ENCODE results near the gene DUSP3. TPM values are rescaled to one million over a fixed set of nuclear protein-coding genes. Genes with fewer than 3 reads are reported as not detected.

The DUSP3 gene
- total and polyA plus RNA-seq, 2 donors (not counting 1 experiment from before 2014, with no cell fraction given) = 8.9 to 18.2 TPM

DNA sequence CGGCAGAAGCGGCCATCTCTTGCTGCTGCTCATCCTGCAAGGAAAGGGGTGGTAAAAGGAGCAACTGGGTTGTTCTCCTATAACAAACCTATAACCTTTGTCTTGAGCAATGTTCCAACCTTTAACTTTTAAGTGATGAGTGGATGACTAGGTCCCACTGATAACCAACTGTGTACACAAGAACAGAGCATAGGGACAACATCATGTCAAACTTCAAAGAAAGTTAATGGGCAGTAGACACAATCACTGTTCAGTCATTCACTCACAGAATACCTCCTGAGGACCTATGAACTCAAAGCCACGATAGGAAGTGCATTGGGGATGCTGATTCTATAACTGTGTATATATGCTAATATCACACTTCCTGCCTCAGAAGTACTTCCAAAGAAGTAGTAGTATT, 23.1 kb upstream of the DUSP3 start:
- peaks cover 0 to 5% (median 2%) of the 10 kb centered on the region in 3 donors for H3K9me3 ChIP-seq (ENCODE audit: control extremely low read depth in 1 of 3, control insufficient read depth in 2 of 3, insufficient read depth in 1 of 3, low read length in 2 of 3)
- H3K27me3 ChIP-seq (replicated peaks in 1 of 4; ENCODE audit: control extremely low read depth in 1 of 4, control insufficient read depth in 3 of 4, insufficient read depth in 4 of 4, low read length in 3 of 4) = peaks cover 0 to 8% (median 7%) of the 10 kb centered on the region in 4 experiments
- no peak overlapping the region for H3K27ac Mint-ChIP-seq
- H3K4me1 Mint-ChIP-seq = no peaks in the 10 kb centered on the region
- ChIA-PET POLR2A (no interaction called here), CTCF (no interaction called here)
- intact Hi-C loops (cut with micrococcal nuclease) = no loop called here
- TF ChIP-seq, protein P1, sequence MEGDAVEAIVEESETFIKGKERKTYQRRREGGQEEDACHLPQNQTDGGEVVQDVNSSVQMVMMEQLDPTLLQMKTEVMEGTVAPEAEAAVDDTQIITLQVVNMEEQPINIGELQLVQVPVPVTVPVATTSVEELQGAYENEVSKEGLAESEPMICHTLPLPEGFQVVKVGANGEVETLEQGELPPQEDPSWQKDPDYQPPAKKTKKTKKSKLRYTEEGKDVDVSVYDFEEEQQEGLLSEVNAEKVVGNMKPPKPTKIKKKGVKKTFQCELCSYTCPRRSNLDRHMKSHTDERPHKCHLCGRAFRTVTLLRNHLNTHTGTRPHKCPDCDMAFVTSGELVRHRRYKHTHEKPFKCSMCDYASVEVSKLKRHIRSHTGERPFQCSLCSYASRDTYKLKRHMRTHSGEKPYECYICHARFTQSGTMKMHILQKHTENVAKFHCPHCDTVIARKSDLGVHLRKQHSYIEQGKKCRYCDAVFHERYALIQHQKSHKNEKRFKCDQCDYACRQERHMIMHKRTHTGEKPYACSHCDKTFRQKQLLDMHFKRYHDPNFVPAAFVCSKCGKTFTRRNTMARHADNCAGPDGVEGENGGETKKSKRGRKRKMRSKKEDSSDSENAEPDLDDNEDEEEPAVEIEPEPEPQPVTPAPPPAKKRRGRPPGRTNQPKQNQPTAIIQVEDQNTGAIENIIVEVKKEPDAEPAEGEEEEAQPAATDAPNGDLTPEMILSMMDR (IDR thresholded peaks at IDR 0.05) = no peak
- TF ChIP-seq EZH2 (IDR thresholded peaks at IDR 0.05; ENCODE audit: borderline replicate concordance, insufficient read depth, low read depth, low read length, poor library complexity, severe bottlenecking) = no peak
- H2AFZ ChIP-seq (ENCODE audit: insufficient read depth, low read depth, low read length, poor library complexity, severe bottlenecking) = no peak overlapping the region
- H3K27ac ChIP-seq (ENCODE audit: low read length in 2 of 2) = no peak overlapping the region
- H4K20me1 ChIP-seq (ENCODE audit: control insufficient read depth, insufficient read depth, low read length, poor library complexity, severe bottlenecking) = no peaks in the 10 kb centered on the region
- H3K9ac ChIP-seq (ENCODE audit: low read length) = no peak overlapping the region
- WGBS (ENCODE audit: insufficient coverage) = no CpG with 5 or more reads among the region's 3 CpGs
- H3K9me3 Mint-ChIP-seq (ENCODE audit: insufficient read depth) = peaks cover 2% of the 10 kb centered on the region
- H3K79me2 ChIP-seq (ENCODE audit: control insufficient read depth, insufficient read depth, low read length) = no peaks in the 10 kb centered on the region
- ATAC-seq (ENCODE audit: low read depth) (no peak), DNase-seq (no peak)
- no peak overlapping the region for H3K4me3 Mint-ChIP-seq
- H3K4me3 ChIP-seq (ENCODE audit: control extremely low read depth in 1 of 5, extremely low read depth in 1 of 5, insufficient read depth in 1 of 5, low read depth in 2 of 5, low read length in 4 of 5) = no peak overlapping the region
- no peaks in the 10 kb centered on the region for H3K4me1 ChIP-seq (ENCODE audit: control insufficient read depth in 2 of 2, insufficient read depth in 2 of 2, low read length in 2 of 2)
- no peak overlapping the region for H3K4me2 ChIP-seq (replicated peaks; ENCODE audit: low read depth, low read length, poor library complexity, severe bottlenecking)
- no peaks in the 10 kb centered on the region for H3K36me3 ChIP-seq (replicated peaks in 1 of 2; ENCODE audit: control extremely low read depth in 1 of 2, control insufficient read depth in 1 of 2, extremely low read depth in 1 of 2, insufficient read depth in 2 of 2, low read length in 1 of 2)
- H3K27me3 Mint-ChIP-seq = peaks cover 41% of the 10 kb centered on the region

DNA sequence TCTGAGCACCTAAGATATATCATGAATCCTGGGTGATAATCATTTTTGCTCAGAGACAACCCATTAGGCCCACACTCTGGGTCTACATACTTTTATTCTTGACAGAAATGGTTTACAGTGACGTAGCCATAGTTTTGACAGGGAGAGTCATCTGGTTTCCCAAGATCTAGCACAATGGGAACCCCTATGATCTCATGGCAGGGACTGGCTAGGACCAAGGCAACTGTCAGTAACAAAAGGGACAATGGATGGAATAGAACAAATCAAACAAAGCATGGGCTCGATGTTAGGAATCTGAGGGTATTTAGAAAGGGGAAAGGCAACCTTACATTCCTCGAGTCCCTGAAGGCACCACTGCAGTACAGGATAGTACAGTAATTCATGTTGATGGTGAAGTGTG, 22.0 kb upstream of the DUSP3 start:
- Mint-ChIP-seq H3K4me1 (no peaks in the 10 kb centered on the region), H3K27me3 (peaks cover 40% of the 10 kb centered on the region), H3K27ac (no peak overlapping the region), H3K9me3 (ENCODE audit: insufficient read depth) (peaks cover 2% of the 10 kb centered on the region), H3K4me3 (no peak overlapping the region)
- TF ChIP-seq, protein P1 (IDR thresholded peaks at IDR 0.05) = no peak
- no peak for TF ChIP-seq EZH2 (IDR thresholded peaks at IDR 0.05; ENCODE audit: borderline replicate concordance, insufficient read depth, low read depth, low read length, poor library complexity, severe bottlenecking)
- POLR2A ChIA-PET = no interaction called here
- no peak overlapping the region for H3K4me3 ChIP-seq (ENCODE audit: control extremely low read depth in 1 of 5, extremely low read depth in 1 of 5, insufficient read depth in 1 of 5, low read depth in 2 of 5, low read length in 4 of 5)
- H3K27ac ChIP-seq (ENCODE audit: low read length in 2 of 2) = no peak overlapping the region
- H3K4me1 ChIP-seq (ENCODE audit: control insufficient read depth in 2 of 2, insufficient read depth in 2 of 2, low read length in 2 of 2) = no peaks in the 10 kb centered on the region
- H3K79me2 ChIP-seq (ENCODE audit: control insufficient read depth, insufficient read depth, low read length) = no peaks in the 10 kb centered on the region
- H3K9ac ChIP-seq (ENCODE audit: low read length) = no peak overlapping the region
- CTCF ChIA-PET = no interaction called here
- H2AFZ ChIP-seq (ENCODE audit: insufficient read depth, low read depth, low read length, poor library complexity, severe bottlenecking) = no peak overlapping the region
- H3K36me3 ChIP-seq (replicated peaks in 1 of 2; ENCODE audit: control extremely low read depth in 1 of 2, control insufficient read depth in 1 of 2, extremely low read depth in 1 of 2, insufficient read depth in 2 of 2, low read length in 1 of 2) = no peaks in the 10 kb centered on the region
- H3K9me3 ChIP-seq (ENCODE audit: control extremely low read depth in 1 of 3, control insufficient read depth in 2 of 3, insufficient read depth in 1 of 3, low read length in 2 of 3) = peaks cover 0 to 5% (median 2%) of the 10 kb centered on the region in 3 donors
- 80% methylated on average over 2 of the region's 3 CpGs for WGBS (ENCODE audit: insufficient coverage)
- no peak overlapping the region for H3K4me2 ChIP-seq (replicated peaks; ENCODE audit: low read depth, low read length, poor library complexity, severe bottlenecking)
- no peaks in the 10 kb centered on the region for H4K20me1 ChIP-seq (ENCODE audit: control insufficient read depth, insufficient read depth, low read length, poor library complexity, severe bottlenecking)
- intact Hi-C loops (cut with micrococcal nuclease) = no loop called here
- DNase-seq (no peak), ATAC-seq (ENCODE audit: low read depth) (no peak)
- peaks cover 0 to 8% (median 7%) of the 10 kb centered on the region in 4 experiments for H3K27me3 ChIP-seq (replicated peaks in 1 of 4; ENCODE audit: control extremely low read depth in 1 of 4, control insufficient read depth in 3 of 4, insufficient read depth in 4 of 4, low read length in 3 of 4)
